Uterus (tissue), 4 donors: ENCODE measurements around the gene ANKDD1B. TPM values are rescaled to one million over a fixed set of nuclear protein-coding genes. Genes with fewer than 3 reads are reported as not detected.
"Not testable (repeated sequence)": the region's sequence is repeated elsewhere in the genome, so short reads cannot be mapped to it uniquely, and the experiment has no call there.

ENCODE experiments used
- DNase-seq, 2 donors: peaks; one replicate each; pipeline ENCODE4 v3.0.0-alpha.2; 2019 to 2020
- H3K27ac ChIP-seq, 2 donors: fragments of 200-600 bp; sonication (generic); 1 replicate in 1 of 2; 2 replicates in 1 of 2; pipeline ENCODE4 v1.5.1; 2016 to 2018
- H3K27me3 ChIP-seq, 2 donors: fragments of 200-600 bp; sonication (generic); one replicate each; pipeline ENCODE4 v1.5.1; 2018 to 2019; ENCODE audit warnings: control low read depth in 1 of 2
- H3K36me3 ChIP-seq, 2 donors: fragments of 200-600 bp; sonication (generic); one replicate each; pipeline ENCODE4 v1.5.1; 2019; ENCODE audit warnings: control low read depth in 1 of 2
- H3K4me1 ChIP-seq, 2 donors: fragments of 200-600 bp; sonication (generic); one replicate each; pipeline ENCODE4 v1.5.1; 2018 to 2019; ENCODE audit warnings: control low read depth in 1 of 2
- H3K4me3 ChIP-seq, 2 donors: fragments of 200-600 bp; sonication (generic); 1 replicate in 1 of 2; 2 replicates in 1 of 2; pipeline ENCODE4 v1.5.1; 2018 to 2019; ENCODE audit warnings: mild to moderate bottlenecking in 1 of 2
- H3K9me3 ChIP-seq, 2 donors: fragments of 200-600 bp; sonication (generic); one replicate each; pipeline ENCODE4 v1.5.1; 2019; ENCODE audit warnings: control low read depth in 1 of 2
- POLR2A ChIP-seq, 2 donors: fragments of 450-650 bp; IDR thresholded peaks; one replicate each; pipeline ENCODE4 v1.6.1; 2016; ENCODE audit warnings: antibody characterized with exemption in 2 of 2, mild to moderate bottlenecking in 1 of 2, moderate library complexity in 1 of 2
- intact Hi-C: fragments of 100-400 bp; cut with DNase I; formaldehyde crosslinking; loops from one replicate; pipeline ENCODE4 v1.15.1; 2023; ENCODE audit warnings: low total_unique reads
- total RNA-seq, 4 donors: library from RNA; depleted of rRNA in 3 of 4; stranded (reverse); fragments of >200 nt in 3 of 4; gene quantifications; one replicate each; pipeline versions ENCODE4 v1.1.0 to v1.2.4, GENCODE V29; 2014 to 2023
- TF ChIP-seq, protein P1 (sequence below), 4 experiments: fragments of 200-600 bp in 2 of 4; fragments of 450-650 bp in 2 of 4; sonication (generic) in 2 of 4; IDR thresholded peaks; one replicate each; pipeline ENCODE4 v1.5.1; 2016 to 2019; ENCODE audit warnings: antibody characterized with exemption in 4 of 4, mild to moderate bottlenecking in 2 of 4, moderate library complexity in 1 of 4
- donor health status: DM: yes; HTN: yes; CAD: no.

The ANKDD1B gene
- total RNA-seq, 4 donors from 2014 or later: 1.1 to 1.2 TPM; not detected in 2

- Histone ChIP-seq H3K27me3 (no peaks in the 10 kb centered on the region), H3K9me3 (no peaks in the 10 kb centered on the region), H3K27ac (no peak overlapping the region), H3K4me1 (no peaks in the 10 kb centered on the region), H3K36me3 (no peaks in the 10 kb centered on the region), H3K4me3 (no peak overlapping the region)
- TF ChIP-seq, protein P1, sequence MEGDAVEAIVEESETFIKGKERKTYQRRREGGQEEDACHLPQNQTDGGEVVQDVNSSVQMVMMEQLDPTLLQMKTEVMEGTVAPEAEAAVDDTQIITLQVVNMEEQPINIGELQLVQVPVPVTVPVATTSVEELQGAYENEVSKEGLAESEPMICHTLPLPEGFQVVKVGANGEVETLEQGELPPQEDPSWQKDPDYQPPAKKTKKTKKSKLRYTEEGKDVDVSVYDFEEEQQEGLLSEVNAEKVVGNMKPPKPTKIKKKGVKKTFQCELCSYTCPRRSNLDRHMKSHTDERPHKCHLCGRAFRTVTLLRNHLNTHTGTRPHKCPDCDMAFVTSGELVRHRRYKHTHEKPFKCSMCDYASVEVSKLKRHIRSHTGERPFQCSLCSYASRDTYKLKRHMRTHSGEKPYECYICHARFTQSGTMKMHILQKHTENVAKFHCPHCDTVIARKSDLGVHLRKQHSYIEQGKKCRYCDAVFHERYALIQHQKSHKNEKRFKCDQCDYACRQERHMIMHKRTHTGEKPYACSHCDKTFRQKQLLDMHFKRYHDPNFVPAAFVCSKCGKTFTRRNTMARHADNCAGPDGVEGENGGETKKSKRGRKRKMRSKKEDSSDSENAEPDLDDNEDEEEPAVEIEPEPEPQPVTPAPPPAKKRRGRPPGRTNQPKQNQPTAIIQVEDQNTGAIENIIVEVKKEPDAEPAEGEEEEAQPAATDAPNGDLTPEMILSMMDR (IDR thresholded peaks at IDR 0.05): no peak
- TF ChIP-seq POLR2A (IDR thresholded peaks at IDR 0.05): no peak
- DNase-seq: no peak
- intact Hi-C loops: no loop called here
These were observed 9.7 kb upstream of the ANKDD1B start for GRCh38 chr5:75601567-75601966.

DNA sequence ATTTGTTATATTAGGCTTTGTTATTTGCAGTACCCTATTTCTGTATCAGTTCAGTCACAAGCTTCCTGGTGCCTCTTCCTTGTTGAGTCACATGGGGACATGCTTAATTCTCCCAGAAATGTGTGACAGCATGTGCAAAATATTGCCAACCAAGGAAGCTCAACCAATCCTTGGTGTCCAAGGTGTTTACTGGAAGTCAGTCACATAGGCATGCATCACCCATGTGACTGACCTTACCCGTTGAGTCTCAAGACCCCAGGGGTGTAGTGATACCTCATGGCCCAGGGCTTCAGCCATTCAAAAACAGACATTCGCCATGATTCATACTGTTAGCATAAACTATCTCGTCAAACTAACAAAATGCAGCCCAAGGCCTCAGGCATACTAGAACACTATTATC is 9.3 kb upstream of the ANKDD1B start:
- Histone ChIP-seq H3K27ac (no peak overlapping the region), H3K9me3 (no peaks in the 10 kb centered on the region), H3K36me3 (no peaks in the 10 kb centered on the region), H3K4me1 (no peaks in the 10 kb centered on the region), H3K4me3 (no peak overlapping the region), H3K27me3 (no peaks in the 10 kb centered on the region)
- intact Hi-C loops: no loop called here
- no peak for DNase-seq
- no peak for TF ChIP-seq POLR2A (IDR thresholded peaks at IDR 0.05)
- TF ChIP-seq, protein P1 (IDR thresholded peaks at IDR 0.05): no peak

DNA sequence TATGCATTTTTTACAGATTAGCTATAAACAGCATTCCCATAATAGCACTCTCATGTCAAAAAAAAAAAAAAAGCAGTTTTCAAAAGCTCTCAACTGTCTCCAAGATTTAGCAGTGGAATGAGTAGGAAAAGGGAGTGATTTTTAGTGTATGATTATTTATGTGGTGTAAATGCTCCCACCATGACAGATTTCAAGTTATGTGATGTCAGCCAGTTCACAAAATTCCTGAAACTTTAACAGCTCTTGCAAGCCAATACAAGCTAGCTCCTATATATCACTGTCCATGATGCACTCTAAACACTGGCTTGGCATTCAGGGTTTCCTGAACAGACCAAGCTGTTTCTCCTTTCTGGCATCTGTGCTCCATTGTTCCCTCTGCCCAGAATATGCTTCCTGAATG is 7.9 kb upstream of the ANKDD1B start:
- intact Hi-C loops: no loop called here
- Histone ChIP-seq H3K4me1 (no peaks in the 10 kb centered on the region), H3K9me3 (no peaks in the 10 kb centered on the region), H3K27me3 (no peaks in the 10 kb centered on the region), H3K36me3 (no peaks in the 10 kb centered on the region), H3K4me3 (no peak overlapping the region), H3K27ac (no peak overlapping the region)
- no peak for DNase-seq
- no peak for TF ChIP-seq POLR2A (IDR thresholded peaks at IDR 0.05)
- TF ChIP-seq, protein P1 (IDR thresholded peaks at IDR 0.05): no peak

- H3K9me3 ChIP-seq: no peaks in the 10 kb centered on the region
- H3K4me3 ChIP-seq: no peak overlapping the region
- H3K36me3 ChIP-seq: no peaks in the 10 kb centered on the region
- intact Hi-C loops: no loop called here
- DNase-seq: no peak
- no peaks in the 10 kb centered on the region for H3K4me1 ChIP-seq
- no peaks in the 10 kb centered on the region for H3K27me3 ChIP-seq
- no peak overlapping the region for H3K27ac ChIP-seq
- no peak for TF ChIP-seq POLR2A (IDR thresholded peaks at IDR 0.05)
- TF ChIP-seq, protein P1 (IDR thresholded peaks at IDR 0.05): no peak
These were observed 7.4 kb upstream of the ANKDD1B start for GRCh38 chr5:75603821-75604220.

- H3K27ac ChIP-seq, H3K27me3 ChIP-seq, DNase-seq, H3K4me3 ChIP-seq, intact Hi-C loops, H3K36me3 ChIP-seq, H3K9me3 ChIP-seq, H3K4me1 ChIP-seq: not testable (repeated sequence)
These were observed 3.9 kb upstream of the ANKDD1B start for GRCh38 chr5:75607341-75607740.

GRCh38 chr5:75608870-75609269 is 2.4 kb upstream of the ANKDD1B start:
- TF ChIP-seq, protein P1 (IDR thresholded peaks at IDR 0.05): no peak
- no peak for TF ChIP-seq POLR2A (IDR thresholded peaks at IDR 0.05)
- H3K9me3 ChIP-seq: no peaks in the 10 kb centered on the region
- H3K4me3 ChIP-seq: no peak overlapping the region
- no peaks in the 10 kb centered on the region for H3K27me3 ChIP-seq
- H3K36me3 ChIP-seq: no peaks in the 10 kb centered on the region
- intact Hi-C loops: no loop called here
- no peak overlapping the region for H3K27ac ChIP-seq
- no peaks in the 10 kb centered on the region for H3K4me1 ChIP-seq
- DNase-seq: no peak
